Panc1 (cell line): ENCODE results near the gene INPP5B. TPM values are rescaled to one million over a fixed set of nuclear protein-coding genes. Genes with fewer than 3 reads are reported as not detected.

Experiments used
- ATAC-seq: fragments of 200-7000 bp; cut with Tn5 transposase; 2 replicates; pipeline ENCODE4 v1.9.1; 2020; ENCODE audit warnings: mild to moderate bottlenecking, moderate library complexity
- BruUV-seq: library from RNA; stranded (reverse); fragments of 400-500 nt; replicated peaks from 2 replicates; lab custom pipeline; 2021; lab: Mats Ljungman, UMichigan
- CTCF ChIA-PET: fragments of 300-600 bp; sonication (Branson Sonifier 250); formaldehyde crosslinking; loops from one replicate; lab custom pipeline; 2022; ENCODE audit warnings: antibody characterized with exemption; lab: Charles Lee
- POLR2A ChIA-PET: fragments of 300-600 bp; sonication (Branson Sonifier 250); formaldehyde crosslinking; loops from one replicate; lab custom pipeline; 2022; ENCODE audit warnings: antibody characterized with exemption; lab: Charles Lee
- DNase-seq: peaks from one replicate; pipeline ENCODE4 v3.0.0-alpha.2; 2010; ENCODE audit warnings: low read depth, low spot score
- H3K27ac ChIP-seq: 2 replicates; pipeline ENCODE4 v1.5.1; 2011; ENCODE audit warnings: mild to moderate bottlenecking, low read length, inconsistent platforms
- H3K27me3 ChIP-seq: fragments of 200-500 bp; sonication (Bioruptor generic); 2 replicates; pipeline ENCODE4 v1.6.0; 2014; ENCODE audit warnings: low read length, inconsistent platforms; ENCODE audit not compliant: control insufficient read depth, insufficient read depth
- H3K36me3 ChIP-seq: fragments of 200-500 bp; sonication (Bioruptor generic); 2 replicates; pipeline ENCODE4 v1.5.1; 2014; ENCODE audit warnings: inconsistent platforms, mild to moderate bottlenecking, low read length, moderate library complexity; ENCODE audit not compliant: control insufficient read depth, insufficient read depth
- H3K4me1 ChIP-seq: 2 replicates; pipeline ENCODE4 v1.5.1; 2011; ENCODE audit warnings: inconsistent platforms, mild to moderate bottlenecking, low read length, moderate library complexity; ENCODE audit not compliant: control insufficient read depth, insufficient read depth
- H3K4me3 ChIP-seq, 2 experiments: 2 replicates each; pipeline ENCODE4 v1.5.1; 2011 to 2012; ENCODE audit warnings: low read depth in 2 of 2, low read length in 2 of 2, mild to moderate bottlenecking in 2 of 2, inconsistent platforms in 1 of 2, moderate library complexity in 1 of 2
- H3K9me3 ChIP-seq: fragments of 200-500 bp; sonication (Bioruptor generic); 2 replicates; pipeline ENCODE4 v1.5.1; 2014; ENCODE audit warnings: low read depth, mild to moderate bottlenecking, inconsistent platforms, low read length, moderate library complexity; ENCODE audit not compliant: control insufficient read depth, insufficient read depth
- CTCF ChIP-seq: fragments of 450-650 bp; IDR thresholded peaks from 2 replicates; pipeline ENCODE4 v1.5.1; 2017; ENCODE audit warnings: mild to moderate bottlenecking
- POLR2AphosphoS5 ChIP-seq: IDR thresholded peaks from 2 replicates; pipeline ENCODE4 v1.6.1; 2012; ENCODE audit warnings: mild to moderate bottlenecking, low read depth, low read length, moderate library complexity
- REST ChIP-seq, 2 experiments: IDR thresholded peaks; 2 replicates each; pipeline ENCODE4 v1.6.1; 2011 to 2012; ENCODE audit warnings: low read depth in 2 of 2, control low read depth in 1 of 2, low read length in 1 of 2, mild to moderate bottlenecking in 1 of 2, moderate library complexity in 1 of 2; ENCODE audit not compliant: insufficient read depth in 1 of 2
- SIN3A ChIP-seq: IDR thresholded peaks from 2 replicates; pipeline ENCODE4 v1.6.1; 2012; ENCODE audit warnings: low read depth, mild to moderate bottlenecking, low read length, moderate library complexity, borderline replicate concordance; ENCODE audit not compliant: insufficient read depth
- TCF7L2 ChIP-seq: IDR thresholded peaks from 2 replicates; pipeline ENCODE4 v1.6.1; 2011; ENCODE audit warnings: mild to moderate bottlenecking, low read depth, low read length, inconsistent platforms
- in situ Hi-C: cut with HindIII; loops from 2 replicates; pipeline ENCODE4 v1.10.0; 2016; ENCODE audit warnings: low sequenced_read_pairs, low pct_unique_long_range_greater_than_20kb
- intact Hi-C: fragments of 100-400 bp; cut with micrococcal nuclease; formaldehyde crosslinking; loops from one replicate; pipeline ENCODE4 v1.10.0; 2022; ENCODE audit not compliant: unreplicated experiment
- total RNA-seq: library from RNA; stranded (reverse); gene quantifications from one replicate; pipeline ENCODE4 v1.2.1, GENCODE V29; 2021; ENCODE audit not compliant: unreplicated experiment

INPP5B gene
- total RNA-seq, 1 experiment from 2014 or later, result 17.7 TPM

GRCh38 chr1:37821481-37821880 is 125.4 kb downstream of the INPP5B start:
- Histone ChIP-seq H3K4me1 (no peaks in the 10 kb centered on the region), H3K9me3 (no peaks in the 10 kb centered on the region), H3K27me3 (no peaks in the 10 kb centered on the region), H3K27ac (no peak overlapping the region), H3K4me3 (no peak overlapping the region), H3K36me3 (peaks cover 23% of the 10 kb centered on the region)
- BruUV-seq, result no TSS peak
- ChIA-PET POLR2A (no interaction called here), CTCF (no interaction called here)
- in situ Hi-C loops (no loop called here), intact Hi-C loops (no loop called here)
- TF ChIP-seq TCF7L2, result no peak
- ATAC-seq, result no peak
- DNase-seq, result no peak

- Histone ChIP-seq H3K4me1 (no peaks in the 10 kb centered on the region), H3K27ac (no peak overlapping the region), H3K4me3 (no peak overlapping the region), H3K9me3 (no peaks in the 10 kb centered on the region), H3K36me3 (peaks cover 19% of the 10 kb centered on the region), H3K27me3 (no peaks in the 10 kb centered on the region)
- ATAC-seq, result no peak
- BruUV-seq, result no TSS peak
- CTCF ChIA-PET, result no interaction called here
- POLR2A ChIA-PET, result no interaction called here
- in situ Hi-C loops, result no loop called here
- no peak for DNase-seq
- no peak for TF ChIP-seq REST (IDR thresholded peaks at IDR 0.05; ENCODE audit: insufficient read depth in 1 of 2, low read depth in 2 of 2, low read length in 1 of 2)
- TF ChIP-seq CTCF, result no peak
- TF ChIP-seq TCF7L2, result no peak
- no peak for TF ChIP-seq SIN3A
- no peak for TF ChIP-seq POLR2AphosphoS5
- intact Hi-C loops, result no loop called here
Measured at GRCh38 chr1:37817481-37817880, 129.4 kb downstream of the INPP5B start.

GRCh38 chr1:37814252-37814651 is 132.6 kb downstream of the INPP5B start:
- intact Hi-C loops, result no loop called here
- in situ Hi-C loops, result no loop called here
- Histone ChIP-seq H3K27ac (no peak overlapping the region), H3K4me3 (no peak overlapping the region), H3K4me1 (peaks cover 20% of the 10 kb centered on the region), H3K27me3 (no peaks in the 10 kb centered on the region), H3K9me3 (no peaks in the 10 kb centered on the region), H3K36me3 (peaks cover 12% of the 10 kb centered on the region)
- ChIA-PET POLR2A (no interaction called here), CTCF (no interaction called here)
- no peak for DNase-seq
- TF ChIP-seq SIN3A (no peak), REST (IDR thresholded peaks at IDR 0.05; ENCODE audit: insufficient read depth in 1 of 2, low read depth in 2 of 2, low read length in 1 of 2) (no peak), TCF7L2 (no peak), CTCF (no peak), POLR2AphosphoS5 (no peak)
- no TSS peak for BruUV-seq
- ATAC-seq, result no peak
